Smooth muscle cell (in vitro differentiated cells): ENCODE data around the gene MT1F. TPM values are rescaled to one million over a fixed set of nuclear protein-coding genes. Genes with fewer than 3 reads are reported as not detected.

Experiments used
- DNase-seq: peaks from one replicate; lab custom pipeline; 2025; ENCODE audit not compliant: unreplicated experiment; lab: John Stamatoyannopoulos, UW
- H2AFZ ChIP-seq: fragments of 200-600 bp; sonication (generic); 2 replicates; pipeline ENCODE4 v1.6.0; 2016; ENCODE audit warnings: antibody characterized with exemption, low read depth, mild to moderate bottlenecking
- H3F3A ChIP-seq: fragments of 200-600 bp; sonication (generic); 2 replicates; pipeline ENCODE4 v1.6.0; 2017; ENCODE audit warnings: antibody characterized with exemption, low read depth
- H3K27ac ChIP-seq: fragments of 200-600 bp; sonication (generic); 2 replicates; pipeline ENCODE4 v1.5.1; 2016; ENCODE audit warnings: low read depth, mild to moderate bottlenecking
- H3K27me3 ChIP-seq: fragments of 200-600 bp; sonication (generic); 2 replicates; pipeline ENCODE4 v1.6.1; 2016; ENCODE audit warnings: low read depth, mild to moderate bottlenecking
- H3K36me3 ChIP-seq: fragments of 200-600 bp; sonication (generic); 2 replicates; pipeline ENCODE4 v1.5.1; 2016; ENCODE audit warnings: low read depth
- H3K4me1 ChIP-seq: fragments of 200-600 bp; sonication (generic); 2 replicates; pipeline ENCODE4 v1.5.1; 2016; ENCODE audit warnings: low read depth
- H3K4me2 ChIP-seq: fragments of 200-600 bp; sonication (generic); 2 replicates; pipeline ENCODE4 v1.6.0; 2016; ENCODE audit warnings: mild to moderate bottlenecking
- H3K4me3 ChIP-seq: fragments of 200-600 bp; sonication (generic); 2 replicates; pipeline ENCODE4 v1.5.1; 2016; ENCODE audit warnings: mild to moderate bottlenecking
- H3K79me2 ChIP-seq: fragments of 200-600 bp; sonication (generic); 2 replicates; pipeline ENCODE4 v1.6.0; 2016; ENCODE audit warnings: low read depth, mild to moderate bottlenecking
- H3K9ac ChIP-seq: fragments of 200-600 bp; sonication (generic); 2 replicates; pipeline ENCODE4 v1.6.0; 2016; ENCODE audit warnings: low read depth
- H3K9me3 ChIP-seq: fragments of 200-600 bp; sonication (generic); replicated peaks from 2 replicates; pipeline ENCODE4 v1.5.1; 2016; ENCODE audit warnings: low read depth
- H4K20me1 ChIP-seq: fragments of 200-600 bp; sonication (generic); 2 replicates; pipeline ENCODE4 v1.6.0; 2016; ENCODE audit warnings: low read depth
- WGBS: methylation state at CpG from one replicate; pipeline ENCODE4 v1.1.7; 2016; ENCODE audit warnings: low lambda C conversion rate; 5-methylcytosine and 5-hydroxymethylcytosine counted together
- polyA plus RNA-seq: library from polyadenylated mRNA; unstranded; fragments of >200 nt; fragmentation: Nextera tagmentation; extraction: Ambion mirVana; gene quantifications from 2 replicates; pipeline ENCODE4 v1.2.1, GENCODE V29; 2016
- total RNA-seq: library from RNA; depleted of rRNA; stranded (reverse); fragments of >200 nt; gene quantifications from 2 replicates; pipeline ENCODE4 v1.2.3, GENCODE V29; 2014
- TF ChIP-seq, protein P1 (sequence below): fragments of 200-600 bp; sonication (generic); IDR thresholded peaks from 2 replicates; pipeline ENCODE4 v1.5.1; 2017; ENCODE audit warnings: borderline replicate concordance, mild to moderate bottlenecking, antibody characterized with exemption; ENCODE audit not compliant: insufficient read depth, poor library complexity, severe bottlenecking

The MT1F gene
- total and polyA plus RNA-seq, 2 experiments from 2014 or later, result 0.50 to 5.9 TPM

DNA sequence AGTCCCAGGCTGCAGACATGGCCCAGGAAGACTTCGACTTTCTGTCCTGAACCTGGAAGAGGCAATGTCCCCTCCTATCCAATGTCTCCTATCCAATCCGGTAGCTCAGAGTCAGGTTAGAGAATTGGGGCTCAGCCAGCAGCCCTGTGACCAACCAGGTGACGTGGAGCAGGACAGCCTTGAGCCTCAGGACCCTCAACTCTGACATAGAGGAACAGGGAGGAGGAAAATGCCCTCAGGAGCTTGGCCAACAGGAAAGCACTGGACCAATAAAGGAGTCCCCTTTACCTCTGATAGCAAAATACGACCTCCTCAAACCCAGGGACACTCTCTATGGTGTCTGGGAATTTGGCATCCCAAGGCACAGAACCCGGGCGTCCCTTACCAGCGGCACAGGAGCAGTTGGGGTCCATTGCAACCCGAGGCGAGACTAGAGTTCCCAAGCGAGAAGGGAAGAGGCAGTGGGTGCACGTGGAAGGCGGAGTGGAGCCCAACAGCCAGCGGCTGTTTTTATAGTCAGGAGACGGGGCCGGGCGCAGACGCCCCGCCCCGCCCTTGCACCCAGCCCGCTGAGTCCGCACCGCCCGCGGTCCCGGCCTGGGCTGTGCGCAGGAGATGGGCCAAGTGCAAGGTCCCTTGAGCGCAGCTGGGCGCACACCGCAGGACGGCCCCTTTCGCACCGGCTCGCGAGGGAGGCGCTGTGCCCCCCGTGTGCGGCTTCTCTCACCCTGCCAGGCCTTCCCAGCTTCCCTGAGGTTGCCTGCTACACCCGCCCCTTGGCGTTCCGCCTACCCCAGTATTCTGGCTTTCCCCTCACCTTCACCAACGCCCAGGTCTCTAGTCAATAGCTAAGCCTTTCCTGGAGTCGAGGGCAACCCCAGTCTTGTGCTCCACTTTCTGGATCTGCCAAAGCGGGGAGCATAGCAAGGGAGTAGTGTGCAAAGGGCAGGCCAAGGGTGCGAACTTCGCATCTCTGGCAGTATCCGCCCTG lies 10.1 kb downstream of the MT1F start, which contains the start of gene MT1G:
Gene MT1G, minus strand, starts transcription at position 485 of the 991 bp plus-strand sequence. Its CDS starts 72 bp downstream, at position 413.
- H3K4me2 ChIP-seq, result no peak within 1 kb of the TSS
- no peaks in the 10 kb centered on the region for H3K4me1 ChIP-seq
- TF ChIP-seq, protein P1, sequence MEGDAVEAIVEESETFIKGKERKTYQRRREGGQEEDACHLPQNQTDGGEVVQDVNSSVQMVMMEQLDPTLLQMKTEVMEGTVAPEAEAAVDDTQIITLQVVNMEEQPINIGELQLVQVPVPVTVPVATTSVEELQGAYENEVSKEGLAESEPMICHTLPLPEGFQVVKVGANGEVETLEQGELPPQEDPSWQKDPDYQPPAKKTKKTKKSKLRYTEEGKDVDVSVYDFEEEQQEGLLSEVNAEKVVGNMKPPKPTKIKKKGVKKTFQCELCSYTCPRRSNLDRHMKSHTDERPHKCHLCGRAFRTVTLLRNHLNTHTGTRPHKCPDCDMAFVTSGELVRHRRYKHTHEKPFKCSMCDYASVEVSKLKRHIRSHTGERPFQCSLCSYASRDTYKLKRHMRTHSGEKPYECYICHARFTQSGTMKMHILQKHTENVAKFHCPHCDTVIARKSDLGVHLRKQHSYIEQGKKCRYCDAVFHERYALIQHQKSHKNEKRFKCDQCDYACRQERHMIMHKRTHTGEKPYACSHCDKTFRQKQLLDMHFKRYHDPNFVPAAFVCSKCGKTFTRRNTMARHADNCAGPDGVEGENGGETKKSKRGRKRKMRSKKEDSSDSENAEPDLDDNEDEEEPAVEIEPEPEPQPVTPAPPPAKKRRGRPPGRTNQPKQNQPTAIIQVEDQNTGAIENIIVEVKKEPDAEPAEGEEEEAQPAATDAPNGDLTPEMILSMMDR, result no peak
- H4K20me1 ChIP-seq, result no peaks in the 10 kb centered on the region
- peaks cover 100% of the 10 kb centered on the region for H3K27me3 ChIP-seq
- no peaks in the 10 kb centered on the region for H3K9me3 ChIP-seq
- no peaks in the 10 kb centered on the region for H3F3A ChIP-seq
- H3K9ac ChIP-seq, result no peak within 1 kb of the TSS
- no peaks in the 10 kb centered on the region for H3K79me2 ChIP-seq
- H3K4me3 ChIP-seq, result no peak within 1 kb of the TSS
- no peaks in the 10 kb centered on the region for H3K36me3 ChIP-seq
- no peak within 1 kb of the TSS for H3K27ac ChIP-seq
- no peak within 1 kb of the TSS for H2AFZ ChIP-seq
- DNase-seq, result no peak
- 20% methylated on average over 30 of the region's 46 CpGs for WGBS

GRCh38 chr16:56669005-56669839 lies 11.5 kb downstream of the MT1F start, which contains the start of gene MT1H:
Gene MT1H (plus strand): TSS chr16:56669814. CDS start chr16:56669885, 71 bp downstream.
- Histone ChIP-seq H3K27ac (no peak within 1 kb of the TSS), H3K4me2 (no peak within 1 kb of the TSS), H3K79me2 (no peaks in the 10 kb centered on the region), H3K27me3 (peaks cover 100% of the 10 kb centered on the region), H4K20me1 (no peaks in the 10 kb centered on the region), H3K9ac (no peak within 1 kb of the TSS), H3K4me3 (no peak within 1 kb of the TSS), H3K36me3 (no peaks in the 10 kb centered on the region), H3K9me3 (no peaks in the 10 kb centered on the region), H3K4me1 (no peaks in the 10 kb centered on the region), H2AFZ (no peak within 1 kb of the TSS), H3F3A (no peaks in the 10 kb centered on the region)
- DNase-seq, result no peak
- WGBS, result 36% methylated on average over 16 of the region's 38 CpGs
- TF ChIP-seq, protein P1, result no peak

- no peak overlapping the region for H3K4me3 ChIP-seq
- no peak overlapping the region for H3K4me2 ChIP-seq
- no peaks in the 10 kb centered on the region for H3K9me3 ChIP-seq
- no peaks in the 10 kb centered on the region for H3K79me2 ChIP-seq
- H3K36me3 ChIP-seq, result no peaks in the 10 kb centered on the region
- peaks cover 100% of the 10 kb centered on the region for H3K27me3 ChIP-seq
- no peaks in the 10 kb centered on the region for H3K4me1 ChIP-seq
- H3K27ac ChIP-seq, result no peak overlapping the region
- DNase-seq, result no peak
- H3F3A ChIP-seq, result no peaks in the 10 kb centered on the region
- H3K9ac ChIP-seq, result no peak overlapping the region
- TF ChIP-seq, protein P1, result no peak
- WGBS, result 43% methylated on average over 19 of the region's 19 CpGs
- H2AFZ ChIP-seq, result no peak overlapping the region
- no peaks in the 10 kb centered on the region for H4K20me1 ChIP-seq
Observed at GRCh38 chr16:56669840-56670619, 12.3 kb downstream of the MT1F start.
